Vagina (tissue), 2 donors: ENCODE measurements around the gene ETS2. TPM values are rescaled to one million over a fixed set of nuclear protein-coding genes. Genes with fewer than 3 reads are reported as not detected.

Experiments used
- DNase-seq, 2 donors: peaks; one replicate each; pipeline ENCODE4 v3.0.0-alpha.2; 2017; ENCODE audit errors: extremely low spot score in 2 of 2
- H3K27ac ChIP-seq: fragments of 200-600 bp; sonication (generic); one replicate; pipeline ENCODE4 v1.5.1; 2019
- H3K27me3 ChIP-seq: fragments of 200-600 bp; sonication (generic); one replicate; pipeline ENCODE4 v1.5.1; 2019
- H3K36me3 ChIP-seq, 2 donors: fragments of 200-600 bp; sonication (generic); one replicate each; pipeline ENCODE4 v1.5.1; 2017 to 2019
- H3K4me1 ChIP-seq: fragments of 200-600 bp; sonication (generic); one replicate; pipeline ENCODE4 v1.5.1; 2019
- H3K4me3 ChIP-seq, 2 donors: fragments of 200-600 bp; sonication (generic); 1 replicate in 1 of 2; 2 replicates in 1 of 2; pipeline ENCODE4 v1.5.1; 2016 to 2019
- H3K9me3 ChIP-seq: fragments of 200-600 bp; sonication (generic); one replicate; pipeline ENCODE4 v1.5.1; 2019
- POLR2A ChIP-seq, 2 donors: fragments of 450-650 bp; IDR thresholded peaks; one replicate each; pipeline ENCODE4 v1.6.1; 2017; ENCODE audit warnings: antibody characterized with exemption in 2 of 2, mild to moderate bottlenecking in 2 of 2, moderate library complexity in 2 of 2
- POLR2AphosphoS5 ChIP-seq, 2 donors: sonication (generic); formaldehyde crosslinking; IDR thresholded peaks; one replicate each; pipeline ENCODE4 v1.9.0; 2017; ENCODE audit warnings: antibody characterized with exemption in 2 of 2, mild to moderate bottlenecking in 2 of 2, low read depth in 1 of 2; ENCODE audit not compliant: insufficient read depth in 1 of 2
- intact Hi-C: fragments of 100-400 bp; cut with DNase I; formaldehyde crosslinking; loops from one replicate; pipeline ENCODE4 v1.15.1; 2023
- total RNA-seq: library from RNA; depleted of rRNA; stranded (reverse); fragments of >200 nt; gene quantifications from one replicate; pipeline ENCODE4 v1.2.3, GENCODE V29; 2016
- TF ChIP-seq, protein P1 (sequence below), 3 experiments: fragments of 450-650 bp in 2 of 3; fragments of 200-600 bp in 1 of 3; sonication (generic) in 1 of 3; IDR thresholded peaks; one replicate each; pipeline ENCODE4 v1.5.1; 2017 to 2019; ENCODE audit warnings: antibody characterized with exemption in 3 of 3, mild to moderate bottlenecking in 2 of 3, moderate library complexity in 2 of 3

Gene ETS2
- total RNA-seq, 1 donor from 2014 or later, result 134 TPM

DNA sequence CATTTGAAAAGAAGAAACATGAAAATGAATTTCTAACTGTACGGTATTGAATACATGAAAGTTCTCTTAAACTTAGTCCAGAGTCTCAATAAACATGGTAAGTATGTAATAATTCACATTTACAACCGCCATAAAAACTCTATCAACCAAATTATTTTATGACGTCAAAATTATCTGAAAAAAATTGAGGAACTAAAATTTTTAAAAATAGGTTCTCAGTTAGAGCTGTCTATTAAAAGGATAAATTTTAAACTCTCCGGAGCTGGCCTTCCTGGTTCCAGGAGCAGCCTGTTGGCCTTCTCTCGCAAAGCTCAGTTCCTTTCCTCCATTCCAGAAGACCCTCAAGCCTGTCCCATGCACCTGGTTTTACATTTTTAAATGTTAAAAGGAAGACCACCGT lies 18.7 kb upstream of the ETS2 start:
- DNase-seq, result no peak
- Histone ChIP-seq H3K4me1 (peaks cover 14% of the 10 kb centered on the region), H3K27me3 (no peaks in the 10 kb centered on the region), H3K4me3 (no peak overlapping the region), H3K9me3 (no peaks in the 10 kb centered on the region), H3K27ac (no peak overlapping the region), H3K36me3 (no peaks in the 10 kb centered on the region)
- intact Hi-C loops, result no loop called here
- TF ChIP-seq POLR2AphosphoS5 (IDR thresholded peaks at IDR 0.05; ENCODE audit: insufficient read depth in 1 of 2, low read depth in 1 of 2), result no peak
- TF ChIP-seq POLR2A (IDR thresholded peaks at IDR 0.05), result no peak
- TF ChIP-seq, protein P1, sequence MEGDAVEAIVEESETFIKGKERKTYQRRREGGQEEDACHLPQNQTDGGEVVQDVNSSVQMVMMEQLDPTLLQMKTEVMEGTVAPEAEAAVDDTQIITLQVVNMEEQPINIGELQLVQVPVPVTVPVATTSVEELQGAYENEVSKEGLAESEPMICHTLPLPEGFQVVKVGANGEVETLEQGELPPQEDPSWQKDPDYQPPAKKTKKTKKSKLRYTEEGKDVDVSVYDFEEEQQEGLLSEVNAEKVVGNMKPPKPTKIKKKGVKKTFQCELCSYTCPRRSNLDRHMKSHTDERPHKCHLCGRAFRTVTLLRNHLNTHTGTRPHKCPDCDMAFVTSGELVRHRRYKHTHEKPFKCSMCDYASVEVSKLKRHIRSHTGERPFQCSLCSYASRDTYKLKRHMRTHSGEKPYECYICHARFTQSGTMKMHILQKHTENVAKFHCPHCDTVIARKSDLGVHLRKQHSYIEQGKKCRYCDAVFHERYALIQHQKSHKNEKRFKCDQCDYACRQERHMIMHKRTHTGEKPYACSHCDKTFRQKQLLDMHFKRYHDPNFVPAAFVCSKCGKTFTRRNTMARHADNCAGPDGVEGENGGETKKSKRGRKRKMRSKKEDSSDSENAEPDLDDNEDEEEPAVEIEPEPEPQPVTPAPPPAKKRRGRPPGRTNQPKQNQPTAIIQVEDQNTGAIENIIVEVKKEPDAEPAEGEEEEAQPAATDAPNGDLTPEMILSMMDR (IDR thresholded peaks at IDR 0.05), result no peak

DNA sequence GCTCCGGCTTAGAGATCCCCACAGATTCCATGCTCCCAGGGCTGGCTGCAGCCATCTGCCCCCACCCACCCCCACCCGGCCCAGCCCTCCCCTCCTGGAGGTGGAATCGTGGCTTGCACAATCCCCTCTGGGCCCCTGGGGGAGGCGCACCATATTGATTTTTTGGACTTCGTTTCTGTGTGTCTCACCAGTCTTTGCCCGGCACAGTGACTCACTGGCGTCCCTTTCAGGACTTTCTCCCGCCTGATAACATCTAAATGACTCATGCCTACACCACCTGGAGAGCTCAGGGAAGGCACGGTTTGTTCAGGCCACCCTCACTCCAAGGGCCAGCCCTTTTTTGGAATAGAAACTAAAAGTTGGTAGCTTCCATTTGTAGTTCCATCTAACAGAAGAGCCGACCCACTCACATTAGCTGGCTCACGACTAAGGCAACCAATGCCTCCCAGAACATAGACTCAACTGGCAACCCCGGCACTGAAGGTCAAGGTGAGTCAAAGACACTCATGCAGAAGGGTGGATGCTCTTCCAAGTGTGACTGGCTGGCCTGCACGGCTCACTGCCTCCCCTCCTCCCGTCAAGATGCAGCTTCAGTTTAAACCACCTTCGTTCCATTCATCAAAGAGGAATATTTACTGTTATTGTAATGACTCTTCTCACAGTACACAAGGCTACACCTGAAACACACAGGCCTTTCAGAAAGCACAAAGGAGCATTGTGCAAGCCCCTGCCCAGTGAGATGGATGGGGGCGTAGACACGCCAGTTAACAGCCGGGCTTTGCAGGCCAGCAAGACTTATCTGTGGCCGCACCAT lies 18.1 kb upstream of the ETS2 start:
- Histone ChIP-seq H3K4me1 (peaks cover 14% of the 10 kb centered on the region), H3K4me3 (no peak overlapping the region), H3K27ac (no peak overlapping the region), H3K27me3 (no peaks in the 10 kb centered on the region), H3K9me3 (no peaks in the 10 kb centered on the region), H3K36me3 (no peaks in the 10 kb centered on the region)
- intact Hi-C loops, result no loop called here
- peak in 1 of 2 donors; percentile 35 for TF ChIP-seq POLR2AphosphoS5 (IDR thresholded peaks at IDR 0.05; ENCODE audit: insufficient read depth in 1 of 2, low read depth in 1 of 2)
- no peak for TF ChIP-seq POLR2A (IDR thresholded peaks at IDR 0.05)
- no peak for DNase-seq

DNA sequence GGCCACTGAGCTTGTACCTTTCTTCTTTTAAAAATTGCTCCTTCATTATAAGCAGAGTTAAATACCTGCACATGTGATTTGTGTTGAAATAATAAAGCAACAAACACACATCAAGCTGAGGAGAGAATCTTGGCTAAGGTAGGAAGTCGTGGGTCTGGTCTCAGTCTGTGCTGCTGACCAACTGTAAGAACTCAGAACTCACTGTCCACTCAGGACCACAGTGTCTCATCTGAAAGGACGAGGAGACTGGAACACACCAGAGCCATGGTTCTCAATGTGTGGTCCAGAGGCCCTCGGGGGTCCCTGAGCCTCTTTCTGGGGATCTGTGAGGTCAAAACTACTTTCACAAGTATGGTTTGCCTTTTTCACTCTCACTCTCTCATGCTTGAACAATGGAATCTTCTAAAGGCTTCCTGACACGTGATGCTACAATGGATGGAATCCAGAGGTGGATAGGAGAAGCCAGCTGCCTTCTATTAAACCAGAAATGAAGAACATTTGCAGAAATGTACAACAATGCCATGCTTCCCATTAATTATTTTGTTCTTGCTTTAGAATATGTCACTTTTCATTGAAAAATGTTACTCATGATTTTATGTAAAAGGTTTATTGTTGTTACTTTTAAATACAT lies 17.3 kb upstream of the ETS2 start:
- no peak for DNase-seq
- no peak overlapping the region for H3K27ac ChIP-seq
- no peaks in the 10 kb centered on the region for H3K9me3 ChIP-seq
- no peak for TF ChIP-seq POLR2AphosphoS5 (IDR thresholded peaks at IDR 0.05; ENCODE audit: insufficient read depth in 1 of 2, low read depth in 1 of 2)
- TF ChIP-seq, protein P1 (IDR thresholded peaks at IDR 0.05), result no peak
- no peak for TF ChIP-seq POLR2A (IDR thresholded peaks at IDR 0.05)
- no peaks in the 10 kb centered on the region for H3K27me3 ChIP-seq
- intact Hi-C loops, result no loop called here
- peaks cover 14% of the 10 kb centered on the region for H3K4me1 ChIP-seq
- no peak overlapping the region for H3K4me3 ChIP-seq
- no peaks in the 10 kb centered on the region for H3K36me3 ChIP-seq

DNA sequence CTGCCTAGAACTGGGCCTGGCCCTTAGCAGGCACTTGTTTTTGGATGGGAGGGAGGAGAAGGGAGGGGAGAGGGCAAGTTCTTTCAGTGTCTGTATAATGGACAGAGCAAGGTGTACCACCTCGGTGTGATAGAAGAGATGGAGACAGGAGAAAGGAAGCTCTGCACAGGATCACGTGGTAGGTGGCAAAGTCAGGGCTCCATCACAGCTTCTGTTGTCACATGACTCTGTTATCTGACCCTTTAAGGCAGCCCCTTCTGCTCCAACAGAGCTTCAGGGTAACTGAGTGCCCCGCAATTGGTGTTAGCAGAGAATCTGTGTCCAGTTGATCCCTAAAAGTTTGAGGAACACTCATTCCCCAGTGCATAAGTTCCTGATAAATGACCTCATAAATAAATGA lies 16.5 kb upstream of the ETS2 start:
- no peaks in the 10 kb centered on the region for H3K36me3 ChIP-seq
- DNase-seq, result no peak
- no peaks in the 10 kb centered on the region for H3K27me3 ChIP-seq
- H3K4me1 ChIP-seq, result peaks cover 14% of the 10 kb centered on the region
- no peaks in the 10 kb centered on the region for H3K9me3 ChIP-seq
- H3K27ac ChIP-seq, result no peak overlapping the region
- TF ChIP-seq, protein P1 (IDR thresholded peaks at IDR 0.05), result no peak
- no peak for TF ChIP-seq POLR2AphosphoS5 (IDR thresholded peaks at IDR 0.05; ENCODE audit: insufficient read depth in 1 of 2, low read depth in 1 of 2)
- no peak for TF ChIP-seq POLR2A (IDR thresholded peaks at IDR 0.05)
- intact Hi-C loops, result no loop called here
- no peak overlapping the region for H3K4me3 ChIP-seq

DNA sequence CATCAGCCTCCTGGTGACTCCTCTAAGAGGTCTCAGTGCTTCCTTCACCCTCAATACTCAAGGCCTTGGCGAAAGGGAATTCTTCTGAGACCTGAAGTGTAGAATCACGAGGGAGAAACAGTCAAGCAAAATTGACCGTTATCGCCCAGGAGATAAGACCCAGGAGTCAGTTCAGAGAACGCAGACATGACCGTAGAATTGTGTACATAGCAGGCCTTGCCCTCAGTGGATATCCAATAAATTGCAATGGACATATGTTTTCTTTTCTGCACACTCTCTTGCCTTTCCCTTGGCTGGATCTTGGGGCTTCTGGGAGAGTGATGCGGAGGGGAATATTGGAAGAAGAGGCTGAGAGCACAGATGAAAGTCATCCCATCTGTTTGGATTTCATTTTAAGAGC lies 15.7 kb upstream of the ETS2 start:
- Histone ChIP-seq H3K4me1 (peaks cover 14% of the 10 kb centered on the region), H3K36me3 (no peaks in the 10 kb centered on the region), H3K9me3 (no peaks in the 10 kb centered on the region), H3K4me3 (no peak overlapping the region), H3K27me3 (no peaks in the 10 kb centered on the region), H3K27ac (no peak overlapping the region)
- no peak for TF ChIP-seq POLR2A (IDR thresholded peaks at IDR 0.05)
- TF ChIP-seq POLR2AphosphoS5 (IDR thresholded peaks at IDR 0.05; ENCODE audit: insufficient read depth in 1 of 2, low read depth in 1 of 2), result no peak
- TF ChIP-seq, protein P1 (IDR thresholded peaks at IDR 0.05), result no peak
- DNase-seq, result no peak
- intact Hi-C loops, result no loop called here
